CD14-positive monocyte (primary cell): Measurements from ENCODE around the gene MKLN1. TPM values are rescaled to one million over a fixed set of nuclear protein-coding genes. Genes with fewer than 3 reads are reported as not detected.
"Not testable (repeated sequence)": the region's sequence is repeated elsewhere in the genome, so short reads cannot be mapped to it uniquely, and the experiment has no call there.

ENCODE experiments used
- DNase-seq, 3 donors: peaks; one replicate each; pipeline ENCODE4 v3.0.0-alpha.2; 2011 to 2022
- H2AFZ ChIP-seq: 2 replicates; pipeline ENCODE4 v1.6.0; 2012; ENCODE audit warnings: mild to moderate bottlenecking, low read depth, low read length, inconsistent platforms; ENCODE audit not compliant: insufficient read depth, poor library complexity, severe bottlenecking
- H3K27ac ChIP-seq, 2 donors: 1 replicate in 1 of 2; 2 replicates in 1 of 2; pipeline ENCODE4 v1.5.1; 2012 to 2013; ENCODE audit warnings: low read length in 2 of 2, control low read depth in 1 of 2, inconsistent platforms in 1 of 2, low read depth in 1 of 2, mild to moderate bottlenecking in 1 of 2
- H3K27me3 ChIP-seq, 2 donors: one replicate each; pipeline versions ENCODE4 v1.6.0 to v1.6.1; 2011 to 2013; ENCODE audit warnings: low read length in 2 of 2; ENCODE audit not compliant: control insufficient read depth in 2 of 2, insufficient read depth in 2 of 2
- H3K36me3 ChIP-seq, 2 donors: replicated peaks in 1 of 2; 1 replicate in 1 of 2; 2 replicates in 1 of 2; pipeline versions ENCODE4 v1.5.1 to v1.6.1; 2012 to 2013; ENCODE audit warnings: low read length in 2 of 2, control low read depth in 1 of 2, inconsistent platforms in 1 of 2, mild to moderate bottlenecking in 1 of 2; ENCODE audit not compliant: insufficient read depth in 2 of 2, control insufficient read depth in 1 of 2
- H3K4me1 ChIP-seq, 2 donors: 1 replicate in 1 of 2; 2 replicates in 1 of 2; pipeline versions ENCODE4 v1.5.1 to v1.6.1; 2012 to 2013; ENCODE audit warnings: low read length in 2 of 2, control low read depth in 1 of 2, inconsistent platforms in 1 of 2, mild to moderate bottlenecking in 1 of 2, moderate library complexity in 1 of 2; ENCODE audit not compliant: insufficient read depth in 2 of 2, control insufficient read depth in 1 of 2
- H3K4me2 ChIP-seq: replicated peaks from 2 replicates; pipeline ENCODE3; 2012; ENCODE audit warnings: low read length, moderate library complexity, mild to moderate bottlenecking; ENCODE audit not compliant: poor library complexity, severe bottlenecking; ENCODE audit errors: extremely low read depth
- H3K4me3 ChIP-seq, 3 experiments: fragments of 200-600 bp in 1 of 3; sonication (generic) in 1 of 3; replicated peaks in 1 of 3; 1 replicate in 2 of 3; 2 replicates in 1 of 3; pipeline ENCODE4 v1.5.1; 2011 to 2013; ENCODE audit warnings: low read length in 3 of 3, mild to moderate bottlenecking in 3 of 3, control low read depth in 2 of 3, low read depth in 2 of 3, inconsistent platforms in 1 of 3, moderate library complexity in 1 of 3
- H3K79me2 ChIP-seq: 2 replicates; pipeline ENCODE4 v1.6.0; 2012; ENCODE audit warnings: mild to moderate bottlenecking, control low read depth, inconsistent platforms, low read length, moderate library complexity; ENCODE audit not compliant: insufficient read depth
- H3K9ac ChIP-seq: 2 replicates; pipeline ENCODE4 v1.6.0; 2017; ENCODE audit warnings: low read length, mild to moderate bottlenecking; ENCODE audit not compliant: insufficient read depth, poor library complexity, severe bottlenecking
- H3K9me3 ChIP-seq, 2 donors: replicated peaks in 1 of 2; 1 replicate in 1 of 2; 2 replicates in 1 of 2; pipeline versions ENCODE4 v1.5.1 to v1.6.1; 2012 to 2013; ENCODE audit warnings: low read length in 2 of 2, control low read depth in 1 of 2; ENCODE audit not compliant: control insufficient read depth in 1 of 2, insufficient read depth in 1 of 2
- H4K20me1 ChIP-seq: 2 replicates; pipeline ENCODE4 v1.6.0; 2012; ENCODE audit warnings: mild to moderate bottlenecking, low read length, control low read depth, moderate library complexity; ENCODE audit not compliant: insufficient read depth
- H3K27ac Mint-ChIP-seq, 7 donors: one replicate each; pipeline ENCODE4 v1.8.0; 2020; ENCODE audit warnings: mild to moderate bottlenecking in 7 of 7, mixed read lengths in 7 of 7, moderate library complexity in 6 of 7, inconsistent platforms in 2 of 7
- H3K27me3 Mint-ChIP-seq, 3 donors: one replicate each; pipeline ENCODE4 v1.8.0; 2021 to 2022; ENCODE audit warnings: low read depth in 3 of 3, mild to moderate bottlenecking in 3 of 3, mixed read lengths in 3 of 3, moderate library complexity in 3 of 3, inconsistent platforms in 1 of 3
- H3K36me3 Mint-ChIP-seq, 2 donors: one replicate each; pipeline ENCODE4 v1.8.0; 2020; ENCODE audit warnings: mixed read lengths in 2 of 2, inconsistent platforms in 1 of 2, mild to moderate bottlenecking in 1 of 2
- H3K4me1 Mint-ChIP-seq: one replicate; pipeline ENCODE4 v1.8.0; 2020; ENCODE audit warnings: mild to moderate bottlenecking, mixed read lengths
- H3K4me3 Mint-ChIP-seq, 2 donors: one replicate each; pipeline ENCODE4 v1.8.0; 2020; ENCODE audit warnings: mild to moderate bottlenecking in 2 of 2, mixed read lengths in 2 of 2, moderate library complexity in 1 of 2
- H3K9me3 Mint-ChIP-seq, 7 donors: one replicate each; pipeline ENCODE4 v1.8.0; 2020 to 2022; ENCODE audit warnings: mixed read lengths in 7 of 7, mild to moderate bottlenecking in 6 of 7, moderate library complexity in 6 of 7, inconsistent platforms in 2 of 7
- CTCF ChIP-seq: fragments of 200-600 bp; IDR thresholded peaks from one replicate; pipeline ENCODE4 v1.8.0; 2022; ENCODE audit warnings: antibody characterized with exemption, mild to moderate bottlenecking
- WGBS: methylation state at CpG from one replicate; pipeline ENCODE4 v1.1.5; 2013; ENCODE audit warnings: missing lambda C conversion rate; ENCODE audit not compliant: insufficient coverage; 5-methylcytosine and 5-hydroxymethylcytosine counted together
- intact Hi-C, 2 donors: fragments of 100-400 bp; cut with micrococcal nuclease; formaldehyde crosslinking; loops; one replicate each; pipeline versions ENCODE4 v1.15.0 to v1.15.1; 2023
- polyA plus RNA-seq, 3 donors: library from polyadenylated mRNA; depleted of rRNA in 1 of 3; unstranded in 2 of 3; stranded (reverse) in 1 of 3; fragments of 300-500 nt in 2 of 3; fragments of >200 nt in 1 of 3; fragmentation: Illumina TruSeq in 2 of 3; gene quantifications; 1 replicate in 2 of 3; 2 replicates in 1 of 3; pipeline ENCODE4 v1.2.3, GENCODE V29; 2012 to 2021

MKLN1 gene
- polyA plus RNA-seq, 3 donors = 12.2 to 18.5 (median 17.2) TPM

DNA sequence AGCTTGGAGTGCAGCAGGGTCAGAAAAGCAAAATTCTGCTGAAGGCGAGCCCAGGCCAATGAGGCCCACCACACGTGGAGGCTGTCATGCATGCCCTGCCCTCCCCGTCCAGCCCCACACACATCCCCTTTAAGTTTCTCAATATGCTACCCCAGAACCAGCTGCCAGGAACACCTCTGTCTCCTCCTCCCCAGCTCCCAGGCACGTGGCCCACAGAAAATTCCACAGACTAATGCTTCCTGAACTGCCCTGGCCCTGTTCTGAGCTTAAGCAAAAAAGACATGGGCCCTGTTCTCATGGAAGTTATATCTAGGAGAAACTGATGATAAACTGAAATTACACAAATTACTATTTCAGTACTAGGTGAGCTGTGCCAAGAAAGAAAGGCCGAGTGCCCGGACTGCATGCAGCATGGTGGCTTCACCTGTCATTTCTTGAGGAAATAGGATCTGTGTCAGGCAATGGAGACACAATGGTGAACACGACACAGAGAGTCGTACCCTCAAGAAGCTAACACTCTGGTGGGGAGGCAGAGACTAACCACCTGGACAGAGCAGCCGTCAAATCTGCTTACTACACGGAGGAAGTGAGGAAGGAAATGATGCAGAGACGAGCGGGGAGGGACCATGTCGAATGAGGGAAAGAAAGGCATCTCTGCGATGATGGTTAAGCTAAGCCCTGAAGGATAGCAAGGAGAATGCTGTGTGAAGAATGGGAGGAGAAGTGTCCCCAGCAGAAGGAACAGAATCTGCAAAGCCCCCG, 184.3 kb downstream of the MKLN1 start:
- intact Hi-C loops = no loop called here
- peaks cover 0 to 6% of the 10 kb centered on the region in 2 donors for H3K4me1 ChIP-seq
- Mint-ChIP-seq H3K36me3 (no peaks in the 10 kb centered on the region), H3K27me3 (peaks cover 8 to 14% (median 8%) of the 10 kb centered on the region in 3 donors), H3K4me1 (peaks cover 12% of the 10 kb centered on the region), H3K9me3 (peaks cover 0 to under 1% (median 0%) of the 10 kb centered on the region in 7 donors), H3K27ac (peak overlapping the region in 2 of 7 donors; percentile 48 to 81), H3K4me3 (no peak overlapping the region)
- DNase-seq = no peak
- no peak overlapping the region for H3K4me2 ChIP-seq
- no peak overlapping the region for H3K9ac ChIP-seq
- no peak overlapping the region for H2AFZ ChIP-seq
- H3K27ac ChIP-seq = no peak overlapping the region
- no peaks in the 10 kb centered on the region for H3K79me2 ChIP-seq
- H3K27me3 ChIP-seq = peaks cover 0 to 3% of the 10 kb centered on the region in 2 donors
- H4K20me1 ChIP-seq = no peaks in the 10 kb centered on the region
- 54% methylated on average over 15 of the region's 15 CpGs for WGBS
- TF ChIP-seq CTCF = no peak
- H3K4me3 ChIP-seq = no peak overlapping the region
- no peaks in the 10 kb centered on the region for H3K9me3 ChIP-seq
- no peaks in the 10 kb centered on the region for H3K36me3 ChIP-seq

DNA sequence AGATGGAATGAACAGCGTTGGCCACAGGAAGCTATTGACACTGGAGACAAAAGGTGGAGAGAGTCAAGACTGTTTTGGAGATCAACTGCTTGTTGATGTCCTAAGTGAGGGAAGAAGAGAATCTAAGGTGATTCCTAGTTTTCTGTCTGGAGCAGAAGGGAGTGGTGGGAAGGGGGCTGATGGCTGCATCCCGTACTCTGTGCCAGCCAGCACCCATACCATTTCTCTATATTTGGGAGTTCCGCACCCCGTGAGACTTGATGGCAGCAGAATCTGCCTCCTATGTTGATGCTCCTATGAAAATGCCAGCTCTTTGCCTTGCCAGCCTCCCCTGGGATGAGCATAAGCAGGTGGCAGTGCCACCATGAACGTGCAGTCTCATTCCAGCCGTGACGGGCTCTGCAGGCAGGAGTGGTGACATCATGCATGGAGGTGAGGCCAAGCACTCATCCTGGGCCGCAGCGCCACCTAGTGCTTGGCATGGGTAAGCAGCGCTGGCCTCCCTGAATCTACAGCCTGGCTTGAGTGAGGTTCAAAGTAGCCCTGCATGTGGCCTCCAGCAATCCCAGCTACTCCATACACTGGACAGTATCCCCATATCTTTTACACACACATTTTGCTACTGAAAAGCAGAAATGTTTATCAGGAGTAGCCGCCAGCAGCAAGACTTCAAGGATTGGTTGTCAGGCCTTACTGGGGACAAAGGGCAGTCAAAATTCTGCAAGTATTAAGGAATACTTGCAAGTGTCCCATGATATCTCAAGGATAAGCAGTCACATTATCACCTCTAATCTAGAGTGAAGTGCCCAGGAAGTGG, 185.8 kb downstream of the MKLN1 start:
- Mint-ChIP-seq H3K27me3 (peaks cover 8 to 12% (median 8%) of the 10 kb centered on the region in 3 donors), H3K9me3 (peaks cover 0 to 1% (median 0%) of the 10 kb centered on the region in 7 donors), H3K4me3 (no peak overlapping the region), H3K36me3 (no peaks in the 10 kb centered on the region), H3K4me1 (peaks cover 14% of the 10 kb centered on the region), H3K27ac (peak overlapping the region in 2 of 7 donors; percentile 20 to 27)
- Histone ChIP-seq H3K4me1 (peaks cover 0 to 2% of the 10 kb centered on the region in 2 donors), H3K27me3 (no peaks in the 10 kb centered on the region), H3K9me3 (no peaks in the 10 kb centered on the region), H2AFZ (no peak overlapping the region), H3K4me2 (no peak overlapping the region), H4K20me1 (no peaks in the 10 kb centered on the region), H3K9ac (no peak overlapping the region), H3K4me3 (no peak overlapping the region), H3K27ac (no peak overlapping the region), H3K79me2 (no peaks in the 10 kb centered on the region), H3K36me3 (no peaks in the 10 kb centered on the region)
- peak; percentile 65 to 78 (median 71) for DNase-seq
- intact Hi-C loops = no loop called here
- peak; percentile 98 for TF ChIP-seq CTCF
- WGBS = 31% methylated on average over 9 of the region's 11 CpGs

DNA sequence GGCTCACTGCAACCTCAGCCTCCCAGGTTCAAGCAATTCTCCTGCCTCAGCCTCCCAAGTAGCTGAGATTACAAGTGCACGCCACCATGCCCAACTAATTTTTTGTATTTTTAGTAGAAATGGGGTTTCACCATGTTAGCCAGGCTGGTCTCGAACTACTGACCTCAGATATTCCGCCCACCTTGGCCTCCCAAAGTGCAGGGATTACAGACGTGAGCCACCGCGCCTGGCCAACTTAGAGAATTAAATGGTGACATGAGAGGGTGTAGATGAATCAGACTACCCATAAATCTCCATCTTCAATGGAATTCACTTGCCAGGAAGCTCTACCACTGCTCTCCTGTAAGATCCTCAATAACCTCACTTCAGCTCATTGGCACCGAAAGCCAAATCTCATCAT, 187.8 kb downstream of the MKLN1 start:
- H4K20me1 ChIP-seq, H3K9me3 Mint-ChIP-seq, H3K9me3 ChIP-seq, H3K4me1 ChIP-seq, H3K27ac ChIP-seq, H3K36me3 ChIP-seq, H3K4me3 ChIP-seq, H3K27me3 Mint-ChIP-seq, H3K9ac ChIP-seq, H3K4me2 ChIP-seq, H3K36me3 Mint-ChIP-seq, H2AFZ ChIP-seq, H3K79me2 ChIP-seq, intact Hi-C loops, H3K27me3 ChIP-seq, H3K4me3 Mint-ChIP-seq, DNase-seq: not testable (repeated sequence)
- peak overlapping the region in 1 of 7 donors; percentile 73 for H3K27ac Mint-ChIP-seq
- H3K4me1 Mint-ChIP-seq = peaks cover 14% of the 10 kb centered on the region
- WGBS = no CpG with 5 or more reads among the region's 7 CpGs
